ENCODE results near the gene POLRMT. TPM values are rescaled to one million over a fixed set of nuclear protein-coding genes. Genes with fewer than 3 reads are reported as not detected.
A peak's percentile ranks its signal among the peaks of the same experiment; 100 is the strongest.
"Not testable (repeated sequence)": the region's sequence is repeated elsewhere in the genome, so short reads cannot be mapped to it uniquely, and the experiment has no call there.

Gene POLRMT
- total RNA-seq, 1 donor from 2014 or later, result 90.1 TPM

DNA sequence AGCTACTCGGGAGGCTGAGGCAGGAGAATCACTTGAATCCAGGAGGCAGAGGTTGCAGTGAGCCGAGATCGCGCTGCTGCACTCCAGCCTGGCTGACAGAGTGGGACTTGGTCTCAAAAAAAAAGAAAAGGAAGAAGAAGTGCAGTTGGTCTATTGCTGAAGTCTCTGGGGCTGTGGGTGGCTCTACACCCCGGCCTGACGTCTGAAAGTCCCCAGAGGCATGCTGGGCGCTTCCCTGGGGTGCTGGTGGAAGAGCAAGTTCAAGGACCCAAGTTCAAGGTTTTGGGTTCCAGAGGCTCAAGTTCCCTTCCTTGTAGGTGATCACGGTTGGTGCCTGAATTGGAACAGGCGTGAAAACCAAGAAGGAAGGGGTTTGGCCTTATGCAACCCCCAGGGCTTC, 39.8 kb downstream of the POLRMT start:
- Mint-ChIP-seq H3K27ac (no peak overlapping the region), H3K4me1 (ENCODE audit: low read depth) (no peaks in the 10 kb centered on the region), H3K9me3 (no peaks in the 10 kb centered on the region), H3K36me3 (ENCODE audit: low read depth) (no peaks in the 10 kb centered on the region), H3K27me3 (ENCODE audit: low read depth) (peaks cover 9% of the 10 kb centered on the region), H3K4me3 (ENCODE audit: low read depth) (no peak overlapping the region)
- intact Hi-C loops (cut with micrococcal nuclease), result no loop called here
- DNase-seq (ENCODE audit: low spot score), result no peak

GRCh38 chr19:593055-593454, 40.3 kb downstream of the POLRMT start:
- Mint-ChIP-seq H3K27me3 (ENCODE audit: low read depth) (peaks cover 11% of the 10 kb centered on the region), H3K4me1 (ENCODE audit: low read depth) (no peaks in the 10 kb centered on the region), H3K27ac (no peak overlapping the region), H3K9me3 (no peaks in the 10 kb centered on the region), H3K36me3 (ENCODE audit: low read depth) (no peaks in the 10 kb centered on the region), H3K4me3 (ENCODE audit: low read depth) (no peak overlapping the region)
- intact Hi-C loops (cut with micrococcal nuclease), result no loop called here
- no peak for DNase-seq (ENCODE audit: low spot score)

DNA sequence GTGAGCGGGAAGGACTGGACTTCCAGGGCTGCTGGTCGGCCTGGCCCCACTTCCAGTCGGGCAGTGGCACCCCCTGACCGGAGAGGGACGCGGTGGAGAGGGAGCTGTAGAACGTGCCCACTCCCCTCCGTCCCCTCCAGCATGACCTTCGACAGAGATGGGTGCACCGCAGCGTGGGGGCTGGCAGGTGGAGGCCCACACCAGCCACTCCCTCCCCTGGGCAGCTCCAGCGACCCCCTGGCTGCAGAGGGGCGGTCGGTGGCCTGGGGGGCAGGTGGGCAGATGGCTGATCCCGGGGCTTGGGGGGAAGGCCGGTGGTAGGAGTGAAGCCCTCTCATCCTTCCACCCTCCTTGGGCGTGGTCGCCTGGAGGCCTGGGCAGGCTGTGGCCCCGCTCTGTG, 41.2 kb downstream of the POLRMT start:
- Mint-ChIP-seq H3K27ac (no peak overlapping the region), H3K4me3 (ENCODE audit: low read depth) (no peak overlapping the region), H3K9me3 (no peaks in the 10 kb centered on the region), H3K4me1 (ENCODE audit: low read depth) (no peaks in the 10 kb centered on the region), H3K36me3 (ENCODE audit: low read depth) (no peaks in the 10 kb centered on the region), H3K27me3 (ENCODE audit: low read depth) (peaks cover 13% of the 10 kb centered on the region)
- intact Hi-C loops (cut with micrococcal nuclease), result no loop called here
- no peak for DNase-seq (ENCODE audit: low spot score)

- DNase-seq (ENCODE audit: low spot score), result no peak
- H3K9me3 Mint-ChIP-seq, result no peaks in the 10 kb centered on the region
Observed at GRCh38 chr19:591099-591958, 42.0 kb downstream of the POLRMT start.

DNA sequence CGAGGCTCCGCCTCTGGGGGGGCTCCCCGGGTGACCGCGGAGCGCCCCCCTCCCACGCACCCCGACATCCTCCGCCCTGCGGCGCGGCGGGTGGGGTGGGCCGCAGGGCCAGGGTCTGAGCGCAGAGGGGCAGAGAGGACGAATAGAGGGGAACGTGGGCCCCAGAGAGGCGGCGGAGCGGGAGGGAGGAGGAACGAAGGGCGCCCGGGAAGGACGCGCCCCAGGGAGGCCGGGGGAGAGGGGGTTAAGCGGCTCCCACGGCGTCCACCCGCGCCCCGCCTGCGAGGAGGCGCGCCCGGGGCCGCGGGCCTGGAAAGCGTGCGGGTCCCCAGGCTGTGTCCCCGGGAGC, 42.6 kb downstream of the POLRMT start:
- H3K9me3 Mint-ChIP-seq, result no peaks in the 10 kb centered on the region
- DNase-seq (ENCODE audit: low spot score), result no peak
- H3K27ac Mint-ChIP-seq, result no peak overlapping the region
- peaks cover 13% of the 10 kb centered on the region for H3K27me3 Mint-ChIP-seq (ENCODE audit: low read depth)
- intact Hi-C loops (cut with micrococcal nuclease), result no loop called here
- H3K4me1 Mint-ChIP-seq (ENCODE audit: low read depth), result no peaks in the 10 kb centered on the region
- H3K36me3 Mint-ChIP-seq (ENCODE audit: low read depth), result no peaks in the 10 kb centered on the region
- no peak overlapping the region for H3K4me3 Mint-ChIP-seq (ENCODE audit: low read depth)

More at GRCh38 chr19:591099-591958, 42.0 kb downstream of the POLRMT start:
- Mint-ChIP-seq H3K4me3 (ENCODE audit: low read depth) (no peak overlapping the region), H3K27me3 (ENCODE audit: low read depth) (peaks cover 13% of the 10 kb centered on the region), H3K4me1 (ENCODE audit: low read depth) (no peaks in the 10 kb centered on the region), H3K27ac (no peak overlapping the region), H3K36me3 (ENCODE audit: low read depth) (no peaks in the 10 kb centered on the region)
- intact Hi-C loops (cut with micrococcal nuclease), result no loop called here

- peak; percentile 28 for DNase-seq (ENCODE audit: low spot score)
- H3K27ac Mint-ChIP-seq, result no peak overlapping the region
- peaks cover 13% of the 10 kb centered on the region for H3K27me3 Mint-ChIP-seq (ENCODE audit: low read depth)
- no peaks in the 10 kb centered on the region for H3K36me3 Mint-ChIP-seq (ENCODE audit: low read depth)
- no peaks in the 10 kb centered on the region for H3K9me3 Mint-ChIP-seq
- H3K4me3 Mint-ChIP-seq (ENCODE audit: low read depth), result no peak overlapping the region
- intact Hi-C loops (cut with micrococcal nuclease), result no loop called here
- no peaks in the 10 kb centered on the region for H3K4me1 Mint-ChIP-seq (ENCODE audit: low read depth)
Observed at GRCh38 chr19:590396-590745, 43.0 kb downstream of the POLRMT start.

DNA sequence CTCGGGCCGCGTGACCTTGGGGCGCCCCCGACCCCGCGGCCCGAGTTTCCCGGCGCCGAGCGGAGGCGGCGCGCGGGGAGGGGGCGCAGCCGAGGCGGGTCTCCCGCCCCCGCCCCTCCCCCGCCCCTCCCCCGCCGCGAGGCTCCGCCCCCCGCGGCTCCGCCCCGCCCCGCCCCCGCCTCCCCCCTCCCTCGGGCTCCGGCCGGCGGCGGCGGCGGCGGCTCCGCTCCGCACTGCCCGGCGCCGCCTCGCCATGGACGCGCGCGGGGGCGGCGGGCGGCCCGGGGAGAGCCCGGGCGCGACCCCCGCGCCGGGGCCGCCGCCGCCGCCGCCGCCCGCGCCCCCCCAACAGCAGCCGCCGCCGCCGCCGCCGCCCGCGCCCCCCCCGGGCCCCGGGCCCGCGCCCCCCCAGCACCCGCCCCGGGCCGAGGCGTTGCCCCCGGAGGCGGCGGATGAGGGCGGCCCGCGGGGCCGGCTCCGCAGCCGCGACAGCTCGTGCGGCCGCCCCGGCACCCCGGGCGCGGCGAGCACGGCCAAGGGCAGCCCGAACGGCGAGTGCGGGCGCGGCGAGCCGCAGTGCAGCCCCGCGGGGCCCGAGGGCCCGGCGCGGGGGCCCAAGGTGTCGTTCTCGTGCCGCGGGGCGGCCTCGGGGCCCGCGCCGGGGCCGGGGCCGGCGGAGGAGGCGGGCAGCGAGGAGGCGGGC, 43.5 kb downstream of the POLRMT start, which contains the start of gene HCN2:
Gene HCN2 (plus strand): TSS at position 189 of the 703 bp plus-strand sequence. CDS start 65 bp downstream, at position 254.
- H3K4me1 Mint-ChIP-seq (ENCODE audit: low read depth), result no peaks in the 10 kb centered on the region
- no peak within 1 kb of the TSS for H3K27ac Mint-ChIP-seq
- peaks cover 13% of the 10 kb centered on the region for H3K27me3 Mint-ChIP-seq (ENCODE audit: low read depth)
- H3K9me3 Mint-ChIP-seq, result no peaks in the 10 kb centered on the region
- peak within 1 kb of the TSS; percentile 42 for H3K4me3 Mint-ChIP-seq (ENCODE audit: low read depth)
- H3K36me3 Mint-ChIP-seq (ENCODE audit: low read depth), result no peaks in the 10 kb centered on the region
- no peak for DNase-seq (ENCODE audit: low spot score)
- intact Hi-C loops (cut with micrococcal nuclease), result no loop called here

DNA sequence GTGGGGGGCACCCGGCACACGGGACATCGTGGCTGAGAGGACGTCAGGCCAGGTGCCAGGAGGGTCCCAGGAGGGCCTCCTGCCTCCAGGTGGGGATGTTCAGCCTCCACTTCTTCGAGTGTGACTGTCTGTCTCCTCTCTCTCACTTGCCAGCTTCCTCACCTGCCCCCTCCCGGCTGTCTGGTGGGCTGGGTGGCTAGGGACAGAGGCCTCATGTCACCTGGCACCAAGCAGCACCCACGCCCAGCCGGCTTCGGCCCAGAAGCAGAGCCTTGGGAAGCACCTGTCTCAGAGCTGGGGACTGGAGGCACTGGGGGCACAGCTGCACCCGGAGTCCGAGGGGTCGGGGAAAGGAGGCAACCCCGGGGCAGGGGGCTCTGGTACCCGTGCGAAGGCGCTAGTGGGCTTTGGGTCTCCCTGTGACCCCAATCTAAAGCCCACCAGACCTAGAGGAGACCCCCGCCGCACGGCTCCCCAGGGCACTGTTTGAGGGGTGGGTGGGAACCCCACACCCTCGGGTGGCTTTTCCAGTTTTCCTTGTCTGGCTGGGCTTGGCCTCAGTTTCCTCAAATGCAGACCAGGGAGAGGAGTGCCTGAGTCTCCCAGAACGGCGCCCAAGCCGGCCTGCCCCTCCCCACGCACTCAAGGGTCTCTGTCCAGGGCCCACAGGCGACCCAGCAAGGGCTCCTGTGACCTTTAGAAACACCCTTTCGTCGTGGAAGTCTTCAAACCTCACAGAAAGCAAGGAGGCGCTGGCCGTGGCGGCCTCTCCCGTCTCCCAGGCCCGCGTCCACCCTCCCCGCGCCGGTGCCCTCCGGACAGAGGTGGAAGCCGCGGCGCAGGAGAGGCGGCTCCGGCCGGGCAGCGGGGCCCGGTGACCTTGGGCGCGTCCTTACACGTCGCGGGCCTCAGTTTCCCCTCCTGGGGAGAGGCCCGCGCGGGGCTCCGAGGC, 44.3 kb downstream of the POLRMT start:
- Mint-ChIP-seq H3K4me1 (ENCODE audit: low read depth) (peaks cover under 1% of the 10 kb centered on the region), H3K27ac (no peak overlapping the region), H3K9me3 (no peaks in the 10 kb centered on the region), H3K27me3 (ENCODE audit: low read depth) (peaks cover 13% of the 10 kb centered on the region), H3K4me3 (ENCODE audit: low read depth) (peak overlapping the region; percentile 42), H3K36me3 (ENCODE audit: low read depth) (no peaks in the 10 kb centered on the region)
- DNase-seq (ENCODE audit: low spot score), result no peak
- intact Hi-C loops (cut with micrococcal nuclease), result no loop called here

DNA sequence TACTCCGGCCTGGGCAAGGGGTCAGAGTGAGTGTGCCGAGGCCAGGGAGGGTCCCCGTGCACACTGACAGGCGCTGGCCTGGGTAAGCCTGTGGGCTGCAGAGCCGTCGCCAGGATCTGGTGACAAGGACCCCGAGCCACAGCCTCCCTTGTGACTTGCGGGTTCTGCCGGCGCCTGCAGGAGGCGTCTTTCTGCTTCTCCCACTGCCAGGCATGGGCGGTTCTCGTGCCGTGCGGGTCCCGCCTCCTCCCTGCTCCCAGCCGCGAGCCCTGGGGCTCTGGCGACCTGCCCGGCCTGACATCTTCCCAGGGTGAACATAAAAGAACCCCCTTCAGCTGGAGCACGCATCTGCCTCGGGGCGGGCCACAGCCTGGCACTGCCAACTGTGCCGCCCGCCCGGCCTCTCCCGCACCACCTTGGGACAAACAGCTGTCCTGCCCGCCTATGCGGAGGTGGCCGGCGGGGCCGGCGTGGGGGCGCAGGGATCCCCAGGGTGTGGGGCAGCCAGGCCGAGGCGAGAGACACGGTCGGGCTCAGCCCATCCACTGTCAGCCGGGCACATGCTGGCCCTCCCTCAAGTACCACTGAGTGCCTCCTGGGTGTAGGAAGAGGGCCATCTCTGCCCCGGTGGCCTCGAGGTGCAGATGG, 45.1 kb downstream of the POLRMT start:
- DNase-seq (ENCODE audit: low spot score), result peak; percentile 55
- intact Hi-C loops (cut with micrococcal nuclease), result no loop called here
- Mint-ChIP-seq H3K9me3 (no peaks in the 10 kb centered on the region), H3K4me1 (ENCODE audit: low read depth) (peaks cover 2% of the 10 kb centered on the region), H3K27ac (no peak overlapping the region), H3K27me3 (ENCODE audit: low read depth) (peaks cover 9% of the 10 kb centered on the region), H3K36me3 (ENCODE audit: low read depth) (peaks cover under 1% of the 10 kb centered on the region), H3K4me3 (ENCODE audit: low read depth) (no peak overlapping the region)

- Mint-ChIP-seq H3K36me3 (ENCODE audit: low read depth) (peaks cover 2% of the 10 kb centered on the region), H3K27me3 (ENCODE audit: low read depth) (peaks cover 4% of the 10 kb centered on the region), H3K4me3 (ENCODE audit: low read depth) (no peak overlapping the region), H3K27ac (no peak overlapping the region), H3K4me1 (ENCODE audit: low read depth) (peaks cover 2% of the 10 kb centered on the region), H3K9me3 (no peaks in the 10 kb centered on the region)
- intact Hi-C loops (cut with micrococcal nuclease), result no loop called here
- no peak for DNase-seq (ENCODE audit: low spot score)
Observed at GRCh38 chr19:585551-586110, 47.7 kb downstream of the POLRMT start.

DNA sequence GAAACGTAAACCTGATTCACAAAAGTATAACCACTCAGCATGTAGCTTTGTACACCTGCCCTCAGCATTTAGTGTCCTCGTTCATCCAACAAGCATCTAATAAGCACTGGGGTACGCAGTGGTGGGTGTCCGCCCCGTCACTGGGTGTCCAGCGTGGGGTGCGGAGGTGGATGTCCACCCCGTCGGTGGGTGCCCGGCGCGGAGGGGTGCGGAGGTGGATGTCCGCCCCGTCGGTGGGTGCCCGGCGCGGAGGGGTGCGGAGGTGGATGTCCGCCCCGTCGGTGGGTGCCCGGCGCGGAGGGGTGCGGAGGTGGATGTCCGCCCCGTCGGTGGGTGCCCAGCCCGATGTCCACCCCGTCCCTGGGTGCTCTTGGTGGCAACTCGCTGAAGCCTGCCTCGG, 48.2 kb downstream of the POLRMT start:
- H3K9me3 Mint-ChIP-seq; intact Hi-C loops (cut with micrococcal nuclease); H3K36me3 Mint-ChIP-seq (ENCODE audit: low read depth); H3K27me3 Mint-ChIP-seq (ENCODE audit: low read depth); H3K4me1 Mint-ChIP-seq (ENCODE audit: low read depth); H3K4me3 Mint-ChIP-seq (ENCODE audit: low read depth); H3K27ac Mint-ChIP-seq; DNase-seq (ENCODE audit: low spot score): not testable (repeated sequence)

All from activated T-helper 2 cell treated with anti-CD3 and anti-CD28 coated beads, Interferon-gamma antibody, Interleukin-2, Interleukin-4, amounts not matched to agents 10 μg/mL and 5 μg/mL and 100 μg/mL, durations not matched to agents 14 hours and 24 hours and 36 hours (primary cell).